Large intestine (tissue), 3 donors: ENCODE measurements around the gene HMGCS1. TPM values are rescaled to one million over a fixed set of nuclear protein-coding genes. Genes with fewer than 3 reads are reported as not detected.
A peak's percentile ranks its signal among the peaks of the same experiment; 100 is the strongest.
"Not testable (repeated sequence)": the region's sequence is repeated elsewhere in the genome, so short reads cannot be mapped to it uniquely, and the experiment has no call there.

Source experiments
- DNase-seq, 2 donors: peaks; one replicate each; pipeline versions ENCODE4 v3.0.0 to v3.0.0-alpha.2; 2013
- H3K27ac ChIP-seq: one replicate; pipeline ENCODE4 v1.5.1; 2013; ENCODE audit warnings: low read length
- H3K27me3 ChIP-seq: 2 replicates; pipeline ENCODE4 v1.6.1; 2013; ENCODE audit warnings: low read length; ENCODE audit not compliant: control insufficient read depth, insufficient read depth
- H3K36me3 ChIP-seq: 2 replicates; pipeline ENCODE4 v1.6.1; 2013; ENCODE audit warnings: low read length; ENCODE audit not compliant: control insufficient read depth, insufficient read depth
- H3K4me1 ChIP-seq: one replicate; pipeline ENCODE4 v1.6.1; 2013; ENCODE audit warnings: low read length; ENCODE audit not compliant: control insufficient read depth, insufficient read depth
- H3K4me3 ChIP-seq: one replicate; pipeline ENCODE4 v1.5.1; 2013; ENCODE audit warnings: low read length
- H3K9me3 ChIP-seq: one replicate; pipeline ENCODE4 v1.6.1; 2013; ENCODE audit warnings: mild to moderate bottlenecking, low read depth, low read length, moderate library complexity; ENCODE audit not compliant: control insufficient read depth
- WGBS: methylation state at CpG from one replicate; pipeline ENCODE4 v1.1.5; 2013; ENCODE audit warnings: low lambda C conversion rate; ENCODE audit not compliant: insufficient coverage; 5-methylcytosine and 5-hydroxymethylcytosine counted together
- polyA plus RNA-seq: library from polyadenylated mRNA; unstranded; fragments of 120-200 nt; gene quantifications from one replicate; pipeline ENCODE4 v1.2.1, GENCODE V29; 2013

The HMGCS1 gene
- polyA plus RNA-seq, 1 donor, result 179 TPM

DNA sequence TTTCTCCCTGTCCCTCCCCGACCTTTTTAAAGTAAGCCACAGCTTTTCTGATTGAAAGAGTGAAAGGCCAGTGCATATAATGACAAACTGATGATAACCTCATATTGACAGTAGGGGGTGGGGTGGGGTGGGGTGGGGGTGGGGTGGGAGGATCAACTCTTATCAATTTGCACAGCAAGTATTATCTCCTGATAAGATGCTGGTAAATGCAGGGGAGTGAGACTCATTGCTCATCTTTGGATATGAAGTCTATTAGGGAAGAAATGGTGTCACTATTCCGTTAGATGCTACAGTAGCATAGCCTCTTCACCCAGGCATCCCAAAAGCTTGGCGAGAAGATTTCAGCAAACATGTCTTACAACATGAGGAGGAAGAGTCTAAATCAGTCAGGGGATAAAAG, 38.9 kb upstream of the HMGCS1 start:
- H3K27me3 ChIP-seq, result no peaks in the 10 kb centered on the region
- no peaks in the 10 kb centered on the region for H3K9me3 ChIP-seq
- peaks cover 35% of the 10 kb centered on the region for H3K4me1 ChIP-seq
- DNase-seq, result no peak
- no peak overlapping the region for H3K4me3 ChIP-seq
- no peaks in the 10 kb centered on the region for H3K36me3 ChIP-seq
- H3K27ac ChIP-seq, result no peak overlapping the region
- no CpG with 5 or more reads among the region's 3 CpGs for WGBS

DNA sequence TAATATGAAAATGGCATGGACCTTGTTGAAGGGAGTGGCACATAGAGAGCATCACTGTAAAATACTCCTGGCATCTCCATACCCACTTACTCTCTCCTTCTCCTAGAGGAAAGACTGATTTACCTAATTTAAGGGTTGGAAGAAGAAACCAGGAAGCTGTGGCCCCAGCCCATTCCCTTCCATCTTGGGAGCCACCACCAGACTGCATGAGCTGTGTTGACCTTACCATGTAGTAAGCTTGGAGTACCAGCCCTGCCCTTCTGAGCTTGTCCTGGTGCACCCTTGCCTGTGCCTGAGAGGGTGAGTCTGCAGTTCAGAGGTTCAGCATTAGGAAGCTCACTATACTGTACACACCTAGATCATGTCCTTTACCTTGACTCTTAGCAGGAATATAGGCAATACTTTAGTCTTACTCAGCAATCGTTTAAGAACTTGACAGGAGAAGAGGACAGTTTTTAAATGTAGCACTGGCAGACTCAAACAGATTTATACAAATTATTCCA, 35.7 kb upstream of the HMGCS1 start:
- no CpG with 5 or more reads among the region's 1 CpG for WGBS
- H3K27me3 ChIP-seq, result no peaks in the 10 kb centered on the region
- H3K27ac ChIP-seq, result peak overlapping the region; percentile 68
- H3K4me1 ChIP-seq, result peaks cover 29% of the 10 kb centered on the region
- no peaks in the 10 kb centered on the region for H3K9me3 ChIP-seq
- DNase-seq, result peak in 1 of 2 donors; percentile 63
- H3K36me3 ChIP-seq, result no peaks in the 10 kb centered on the region
- no peak overlapping the region for H3K4me3 ChIP-seq

DNA sequence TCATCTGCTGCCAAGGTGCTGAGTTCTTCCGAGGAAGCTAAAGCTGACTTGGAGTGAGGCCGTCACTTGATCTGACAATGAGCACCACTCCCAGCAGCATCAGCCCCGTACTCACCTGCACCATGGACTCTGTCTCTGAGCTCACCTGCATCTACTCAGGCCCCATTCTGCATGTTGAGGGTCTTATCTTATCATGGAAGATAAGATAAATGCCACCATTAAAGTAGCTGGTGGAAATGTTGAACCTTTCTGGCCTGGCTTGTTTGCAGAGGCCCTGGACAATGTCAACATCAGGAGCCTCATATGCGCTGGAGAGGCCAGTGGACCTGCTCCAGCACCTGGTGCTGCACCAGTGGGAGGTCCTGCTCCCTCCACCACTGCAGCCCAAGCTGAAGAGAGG, 35.0 kb upstream of the HMGCS1 start:
- no CpG with 5 or more reads among the region's 4 CpGs for WGBS
- Histone ChIP-seq H3K36me3 (no peaks in the 10 kb centered on the region), H3K4me3 (no peak overlapping the region), H3K27ac (peak overlapping the region; percentile 94), H3K9me3 (no peaks in the 10 kb centered on the region), H3K27me3 (no peaks in the 10 kb centered on the region), H3K4me1 (peaks cover 28% of the 10 kb centered on the region)
- DNase-seq, result peak; percentile 91 to 95

DNA sequence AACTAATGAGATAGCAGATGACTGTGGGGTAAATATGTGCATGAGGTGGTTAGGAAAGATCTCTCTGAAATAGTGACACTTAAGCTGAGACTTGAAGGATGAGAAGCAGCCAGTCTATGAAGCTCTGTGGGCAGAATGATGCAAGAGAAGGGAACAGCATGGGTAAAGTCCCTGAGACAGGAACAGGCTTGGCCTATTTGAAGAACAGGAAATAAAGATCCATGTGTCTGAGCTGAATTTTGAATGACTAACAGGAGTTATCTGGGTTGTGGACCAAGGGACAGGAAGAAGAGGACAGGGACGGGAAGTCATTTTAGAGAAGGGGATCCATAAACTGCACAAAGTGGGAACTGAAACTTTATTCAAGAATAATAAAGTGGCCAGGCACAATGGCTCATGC, 25.6 kb upstream of the HMGCS1 start:
- DNase-seq, result no peak
- no peak overlapping the region for H3K27ac ChIP-seq
- WGBS, result 67% methylated on average over 1 of the region's 1 CpG
- no peaks in the 10 kb centered on the region for H3K36me3 ChIP-seq
- no peaks in the 10 kb centered on the region for H3K4me1 ChIP-seq
- H3K27me3 ChIP-seq, result no peaks in the 10 kb centered on the region
- H3K4me3 ChIP-seq, result no peak overlapping the region
- peaks cover 13% of the 10 kb centered on the region for H3K9me3 ChIP-seq

DNA sequence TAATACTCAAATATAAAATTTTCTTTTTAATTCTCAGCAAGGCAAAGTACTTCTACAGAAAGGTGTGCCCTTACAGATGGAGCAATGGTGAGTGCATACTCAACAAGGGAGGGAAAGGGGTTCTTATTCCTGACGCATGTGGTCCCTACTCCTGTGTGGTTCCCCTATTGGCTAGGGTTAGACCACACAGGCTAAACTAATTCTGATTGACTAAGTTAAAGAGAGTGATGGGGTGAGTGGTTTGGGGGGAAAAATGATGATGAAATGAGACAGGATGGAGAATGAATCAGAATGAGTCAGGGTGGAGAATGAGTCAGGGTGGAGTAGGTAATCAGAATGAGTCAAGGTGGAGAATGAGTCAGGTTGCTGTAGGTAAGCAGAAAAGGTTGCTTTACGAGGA, 22.9 kb upstream of the HMGCS1 start:
- H3K27ac ChIP-seq, result no peak overlapping the region
- peaks cover 13% of the 10 kb centered on the region for H3K9me3 ChIP-seq
- no peak overlapping the region for H3K4me3 ChIP-seq
- no peaks in the 10 kb centered on the region for H3K27me3 ChIP-seq
- H3K36me3 ChIP-seq, result no peaks in the 10 kb centered on the region
- no peak for DNase-seq
- WGBS, result 100% methylated on average over 1 of the region's 2 CpGs
- no peaks in the 10 kb centered on the region for H3K4me1 ChIP-seq

DNA sequence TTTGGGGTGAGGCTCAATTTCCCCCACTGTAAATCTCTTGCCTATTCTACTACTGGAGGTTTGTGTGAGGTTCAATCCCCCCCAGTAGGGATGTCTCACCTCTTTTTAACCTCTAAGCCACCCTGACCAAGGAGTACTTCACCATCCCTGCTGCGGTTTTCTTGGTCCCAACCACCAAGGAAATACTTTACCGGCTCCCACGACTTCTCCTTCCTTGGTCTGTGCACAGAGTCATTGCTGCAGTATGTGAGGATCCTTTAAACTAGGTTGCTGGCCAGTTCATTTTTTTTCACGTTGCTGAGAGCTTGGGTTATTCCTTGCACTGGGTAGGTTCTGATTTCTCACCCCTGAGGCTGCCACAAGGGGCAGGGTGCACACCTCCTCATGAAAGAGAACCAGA, 22.5 kb upstream of the HMGCS1 start:
- Histone ChIP-seq H3K27me3 (no peaks in the 10 kb centered on the region), H3K36me3 (no peaks in the 10 kb centered on the region), H3K27ac (no peak overlapping the region), H3K9me3 (peaks cover 9% of the 10 kb centered on the region), H3K4me3 (no peak overlapping the region), H3K4me1 (no peaks in the 10 kb centered on the region)
- WGBS, result no CpG with 5 or more reads among the region's 4 CpGs
- no peak for DNase-seq

DNA sequence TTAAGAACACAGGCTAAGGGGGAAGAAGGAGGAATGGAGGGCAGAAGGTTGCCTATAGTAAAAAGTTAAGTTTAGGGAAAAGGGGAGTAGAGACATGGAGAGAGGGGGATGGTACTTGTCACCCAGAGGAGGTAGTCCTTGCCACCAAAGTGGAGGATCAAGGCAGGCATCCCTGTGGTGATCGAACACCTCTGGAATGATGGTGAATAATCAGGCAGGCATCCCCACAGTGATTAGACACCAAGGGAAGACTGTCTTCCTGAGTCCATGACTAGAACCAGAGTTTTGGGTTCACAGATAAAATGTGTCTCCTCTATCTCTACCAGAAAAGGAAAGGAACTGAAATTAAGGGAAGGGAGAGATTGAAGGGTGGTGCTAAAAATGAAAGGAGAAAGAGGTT, 19.2 kb upstream of the HMGCS1 start:
- no peak for DNase-seq
- H3K27ac ChIP-seq, result no peak overlapping the region
- H3K27me3 ChIP-seq, result no peaks in the 10 kb centered on the region
- WGBS, result no CpG with 5 or more reads among the region's 1 CpG
- peaks cover 12% of the 10 kb centered on the region for H3K9me3 ChIP-seq
- H3K36me3 ChIP-seq, result no peaks in the 10 kb centered on the region
- H3K4me1 ChIP-seq, result no peaks in the 10 kb centered on the region
- H3K4me3 ChIP-seq, result no peak overlapping the region

DNA sequence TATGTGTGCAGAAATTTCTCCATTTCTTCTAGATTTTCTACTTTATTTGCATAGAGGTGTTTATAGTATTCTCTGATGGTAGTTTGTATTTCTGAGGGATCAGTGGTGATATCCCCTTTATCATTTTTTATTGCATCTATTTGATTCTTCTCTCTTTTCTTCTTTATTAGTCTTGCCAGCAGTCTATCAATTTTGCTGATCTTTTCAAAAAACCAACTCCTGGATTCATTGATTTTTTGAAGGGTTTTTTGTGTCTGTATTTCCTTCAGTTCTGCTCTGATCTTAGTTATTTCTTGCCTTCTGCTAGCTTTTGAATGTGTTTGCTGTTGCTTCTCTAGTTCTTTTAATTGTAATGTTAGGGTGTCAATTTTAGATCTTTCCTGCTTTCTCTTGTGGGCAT, 12.4 kb upstream of the HMGCS1 start:
- not testable (repeated sequence) for H3K4me3 ChIP-seq, DNase-seq, H3K9me3 ChIP-seq, H3K4me1 ChIP-seq, H3K36me3 ChIP-seq, H3K27ac ChIP-seq, H3K27me3 ChIP-seq

DNA sequence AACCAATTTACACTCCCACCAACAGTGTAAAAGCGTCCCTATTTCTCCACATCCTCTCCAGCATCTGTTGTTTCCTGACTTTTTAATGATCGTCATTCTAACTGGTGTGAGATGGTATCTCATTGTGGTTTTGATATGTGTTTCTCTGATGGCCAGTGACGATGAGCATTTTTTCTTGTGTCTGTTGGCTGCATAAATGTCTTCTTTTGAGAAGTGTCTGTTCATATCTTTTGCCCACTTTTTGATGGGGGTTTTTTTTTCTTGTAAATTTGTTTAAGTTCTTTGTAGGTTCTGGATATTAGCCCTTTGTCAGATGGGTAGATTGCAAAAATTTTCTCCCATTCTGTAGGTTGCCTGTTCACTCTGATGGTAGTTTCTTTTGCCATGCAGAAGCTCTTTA, 10.3 kb upstream of the HMGCS1 start:
- H3K4me1 ChIP-seq, H3K27me3 ChIP-seq, H3K9me3 ChIP-seq, H3K27ac ChIP-seq, H3K36me3 ChIP-seq, H3K4me3 ChIP-seq, DNase-seq: not testable (repeated sequence)
- no CpG with 5 or more reads among the region's 3 CpGs for WGBS

DNA sequence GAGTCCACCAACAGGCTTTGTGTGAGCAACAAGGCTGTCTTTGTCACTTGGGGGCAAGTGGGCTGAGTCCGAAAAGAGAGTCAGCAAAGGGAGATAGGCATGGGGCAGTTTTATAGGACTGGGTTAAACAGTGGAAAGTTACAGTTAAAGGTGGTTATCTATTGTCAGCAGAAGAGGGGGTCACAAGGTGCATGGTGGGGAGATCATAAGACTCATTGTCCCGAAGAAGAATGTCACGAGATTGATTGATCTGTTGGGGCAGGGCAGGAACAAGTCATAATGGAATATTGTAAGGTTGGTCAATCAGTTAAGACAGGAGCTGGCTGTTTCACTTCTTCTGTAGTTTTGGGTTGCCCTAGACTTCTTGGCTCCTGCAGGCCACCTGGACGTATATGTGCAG, 7.6 kb upstream of the HMGCS1 start:
- Histone ChIP-seq H3K27ac (no peak overlapping the region), H3K9me3 (no peaks in the 10 kb centered on the region), H3K4me3 (no peak overlapping the region), H3K36me3 (no peaks in the 10 kb centered on the region), H3K4me1 (no peaks in the 10 kb centered on the region), H3K27me3 (no peaks in the 10 kb centered on the region)
- no peak for DNase-seq
- WGBS, result no CpG with 5 or more reads among the region's 4 CpGs

DNA sequence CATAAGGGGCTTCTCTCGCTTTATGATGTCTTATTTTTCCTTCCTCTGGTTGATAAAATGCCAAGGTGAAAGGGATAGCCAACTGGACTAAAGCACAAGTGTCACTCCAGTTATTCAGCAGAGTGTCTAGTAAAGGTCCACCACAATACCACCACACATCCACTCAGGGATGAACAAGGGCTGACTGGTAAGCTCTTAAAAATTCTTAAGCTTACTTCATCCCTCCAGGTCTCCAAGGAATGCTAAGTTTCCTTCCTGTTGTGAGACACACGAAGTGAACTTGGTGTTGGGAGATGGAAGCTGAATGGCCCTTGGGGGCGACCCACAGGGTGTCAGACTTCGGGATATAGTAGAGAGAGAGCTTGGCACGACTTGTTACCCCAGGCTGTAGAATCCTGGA, 3.2 kb upstream of the HMGCS1 start:
- no peaks in the 10 kb centered on the region for H3K36me3 ChIP-seq
- DNase-seq, result no peak
- H3K4me1 ChIP-seq, result peaks cover 2% of the 10 kb centered on the region
- no peaks in the 10 kb centered on the region for H3K27me3 ChIP-seq
- no peak overlapping the region for H3K27ac ChIP-seq
- H3K9me3 ChIP-seq, result no peaks in the 10 kb centered on the region
- no peak overlapping the region for H3K4me3 ChIP-seq
- WGBS, result no CpG with 5 or more reads among the region's 5 CpGs
